HG03457 (cell line): ENCODE results near the gene C1R.
"Not testable (repeated sequence)": the region's sequence is repeated elsewhere in the genome, so short reads cannot be mapped to it uniquely, and the experiment has no call there.

Experiments used
- ATAC-seq: cut with Tn5 transposase; IDR thresholded peaks from one replicate; pipeline ENCODE4 v1.9.1; 2021; ENCODE audit warnings: moderate number of reproducible peaks; ENCODE audit not compliant: unreplicated experiment

Gene C1R

DNA sequence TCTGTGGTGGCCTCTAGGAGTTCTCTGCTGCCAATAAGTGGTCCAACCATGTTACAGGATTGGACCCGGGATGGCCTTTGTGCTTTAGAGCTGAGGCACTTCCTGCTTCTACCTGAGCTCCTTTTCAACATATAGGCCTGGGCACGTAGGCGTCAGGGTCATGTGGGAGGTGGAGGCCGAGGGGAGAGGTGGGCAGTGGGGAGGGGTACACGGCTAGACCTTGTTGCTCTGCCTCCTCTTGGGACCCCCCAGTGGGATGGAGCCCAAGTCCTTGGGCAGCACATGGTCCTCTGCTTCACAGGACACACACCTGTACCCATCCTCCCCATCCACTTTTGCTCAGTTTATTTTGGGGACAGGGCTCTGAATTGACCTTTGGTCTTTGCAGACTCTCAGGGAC, 29.1 kb upstream of the C1R start:
- ATAC-seq, result no peak

DNA sequence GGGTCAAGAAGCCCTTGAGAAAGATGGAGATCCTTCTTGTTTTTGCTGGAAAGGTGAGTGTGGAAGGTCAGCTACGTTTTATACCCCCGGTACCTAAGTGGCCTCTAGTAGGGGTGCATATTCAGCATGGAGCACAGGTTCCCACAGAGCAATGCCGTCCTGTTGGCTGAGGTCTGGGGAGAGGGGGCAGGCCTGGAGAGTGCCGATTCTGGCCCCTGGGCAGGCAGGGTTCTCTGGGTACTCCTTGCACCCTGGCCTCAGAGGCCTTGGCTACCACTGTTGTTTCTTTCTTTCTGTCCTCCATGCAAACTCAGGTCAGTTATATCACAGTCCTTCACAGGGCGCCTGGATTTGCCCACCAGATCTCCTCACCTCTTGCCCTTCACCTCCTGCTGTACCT, 27.9 kb upstream of the C1R start:
- no peak for ATAC-seq

DNA sequence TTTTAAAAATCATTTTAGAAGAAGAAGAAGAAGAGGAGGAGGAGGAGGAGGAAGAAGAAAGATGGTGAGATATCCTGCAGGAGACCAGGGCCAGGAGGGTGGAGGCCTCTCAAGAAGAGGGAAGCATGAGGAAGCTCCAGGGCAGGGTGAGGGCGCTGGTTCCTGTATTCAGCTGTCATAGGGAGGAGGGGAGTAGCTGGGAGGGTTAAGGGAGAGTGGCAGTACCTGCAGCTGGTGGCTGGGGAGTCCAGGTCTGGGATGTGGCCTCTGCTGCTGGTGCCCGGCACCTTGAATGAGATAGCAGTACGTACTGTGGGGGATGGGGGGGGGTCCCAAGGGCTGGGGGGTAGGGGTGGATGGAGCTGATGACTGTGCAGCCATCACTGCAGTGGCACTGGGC, 26.6 kb upstream of the C1R start:
- ATAC-seq, result no peak

DNA sequence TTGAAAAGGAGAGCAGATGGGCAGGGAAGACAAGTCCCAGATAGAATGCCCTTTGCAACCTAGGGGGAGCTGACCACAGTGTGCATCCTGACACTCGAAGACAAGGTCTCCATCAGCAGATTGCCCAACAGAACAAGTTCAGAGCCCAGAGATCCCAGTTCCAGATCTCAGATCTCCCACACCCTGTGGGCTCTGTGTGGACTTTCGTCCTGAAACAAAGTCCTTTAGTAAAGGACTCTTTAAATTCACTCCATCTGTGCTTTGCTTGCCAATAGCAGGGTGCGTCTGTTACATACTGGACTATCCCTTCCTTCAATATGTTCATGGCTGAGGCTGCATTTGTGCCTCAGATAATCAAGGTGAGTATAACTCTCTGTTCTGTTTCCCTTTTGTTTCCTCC, 25.4 kb upstream of the C1R start:
- no peak for ATAC-seq

DNA sequence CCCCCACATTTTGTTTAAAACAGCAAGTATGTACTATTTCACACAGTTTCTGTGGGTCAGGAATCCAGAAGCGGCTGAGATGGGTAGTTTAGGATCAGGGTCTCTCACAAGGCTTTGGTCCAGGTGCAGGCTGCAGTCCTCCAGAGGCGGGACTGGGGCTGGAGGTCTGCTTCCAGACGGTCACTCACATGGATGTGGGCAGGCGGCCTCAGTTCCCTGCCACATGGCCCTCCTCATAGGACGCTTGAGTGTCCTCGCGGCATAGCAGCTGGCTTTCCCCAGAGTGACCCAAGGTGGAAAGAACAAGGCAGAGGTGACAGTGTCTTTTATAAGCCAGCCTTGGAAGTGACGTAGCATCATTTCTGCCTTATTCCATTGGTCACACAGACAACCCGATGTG, 24.7 kb upstream of the C1R start:
- no peak for ATAC-seq

DNA sequence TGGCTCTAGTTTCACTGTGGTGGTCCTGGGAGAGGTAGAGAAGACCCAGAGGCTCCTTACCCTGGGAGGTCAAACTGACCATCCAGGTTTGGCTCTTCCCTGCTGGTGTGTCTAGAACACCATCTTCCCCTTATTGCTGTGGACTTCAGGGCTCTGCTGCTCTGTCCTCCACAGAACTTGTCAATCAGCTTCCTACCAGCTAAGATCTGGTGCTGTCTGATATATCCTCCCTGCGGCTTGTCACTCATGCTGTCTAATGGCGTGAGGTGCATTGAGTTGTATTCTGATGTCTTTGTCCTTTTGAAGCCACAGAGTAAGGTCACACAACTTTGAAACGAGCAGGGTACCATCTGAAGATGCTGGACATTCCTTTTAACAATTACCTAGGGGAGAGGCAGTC, 24.0 kb upstream of the C1R start:
- ATAC-seq, result no peak

DNA sequence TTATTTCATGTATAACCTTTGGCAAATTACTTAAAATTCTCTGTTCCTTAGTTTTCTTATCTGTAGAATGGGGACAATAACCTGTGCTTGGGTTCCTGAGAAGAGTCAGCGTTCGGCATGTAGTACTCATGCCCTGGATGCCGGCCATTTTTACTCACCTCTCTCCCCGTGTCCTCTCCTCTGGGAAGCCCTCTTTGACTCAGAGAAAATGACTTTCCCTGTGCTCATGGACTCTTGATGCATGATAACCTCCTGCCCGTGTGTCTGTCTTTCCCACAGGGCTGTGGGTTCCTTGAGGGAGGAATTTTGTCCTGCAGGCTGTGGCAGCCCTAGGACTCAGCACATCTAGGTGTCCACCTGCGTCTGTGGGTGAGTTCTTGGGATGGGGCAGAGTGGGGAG, 22.6 kb upstream of the C1R start:
- ATAC-seq, result no peak

DNA sequence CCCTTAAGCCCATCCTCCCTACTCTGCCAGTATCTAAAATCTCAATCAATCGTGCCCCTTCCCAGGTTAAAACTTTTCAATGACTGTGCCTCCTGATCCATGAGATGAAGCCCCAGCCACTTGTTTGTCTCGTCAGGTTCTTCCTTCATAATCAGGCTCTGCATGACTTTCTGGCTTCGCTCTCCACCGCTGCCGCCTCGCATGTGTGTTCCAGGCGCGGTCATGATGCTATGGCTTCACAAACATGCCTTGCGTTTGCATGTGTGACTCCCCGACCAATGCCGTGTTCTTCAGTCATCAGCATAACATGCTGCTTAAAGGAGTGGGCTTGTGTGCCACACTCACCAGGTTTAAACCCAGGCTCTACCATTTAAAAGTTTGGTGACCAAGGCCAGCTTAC, 21.8 kb upstream of the C1R start:
- no peak for ATAC-seq

DNA sequence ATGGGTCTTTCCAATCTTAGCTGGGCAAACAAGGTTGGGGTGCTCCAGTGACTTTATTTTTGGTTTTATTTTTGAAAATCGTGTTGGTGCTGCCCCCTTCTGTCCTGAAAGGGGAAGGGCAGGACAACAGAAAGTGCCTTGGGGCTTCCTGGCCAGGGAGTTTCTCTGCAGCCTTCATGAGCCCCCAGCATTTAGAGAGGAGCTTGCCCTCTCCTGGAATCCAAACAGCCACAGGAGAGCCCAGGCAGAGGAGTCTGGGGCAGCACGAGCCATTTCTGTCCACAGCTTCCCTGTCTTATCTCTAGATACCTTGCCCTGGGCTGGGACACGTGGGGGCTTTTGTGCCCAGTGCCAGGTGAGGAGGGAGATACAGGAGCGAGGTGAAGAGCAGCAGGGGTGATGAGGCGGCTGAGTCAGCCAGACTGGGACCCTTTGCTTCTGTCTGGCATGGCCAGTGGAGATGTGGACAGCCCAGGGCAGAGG, 21.2 kb upstream of the C1R start:
- no peak for ATAC-seq

DNA sequence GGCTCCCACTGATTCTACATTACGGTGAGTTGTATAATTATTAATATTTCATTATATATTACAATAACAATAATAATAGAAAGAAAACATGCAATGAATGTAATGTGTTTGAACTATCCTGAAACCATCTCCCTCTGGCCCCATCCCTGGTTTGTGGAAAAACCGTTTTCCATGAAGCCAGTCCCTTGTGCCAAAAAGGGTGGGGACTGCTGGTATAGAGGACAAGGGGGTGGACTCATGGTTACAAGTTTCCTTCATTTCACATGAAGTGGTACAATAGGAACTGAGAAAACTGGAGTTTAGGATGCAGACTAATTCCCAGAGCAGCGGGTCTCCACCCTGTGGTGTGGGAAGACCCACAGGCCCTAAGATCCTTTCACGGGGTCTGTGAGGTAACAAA, 19.8 kb upstream of the C1R start:
- ATAC-seq, result no peak

DNA sequence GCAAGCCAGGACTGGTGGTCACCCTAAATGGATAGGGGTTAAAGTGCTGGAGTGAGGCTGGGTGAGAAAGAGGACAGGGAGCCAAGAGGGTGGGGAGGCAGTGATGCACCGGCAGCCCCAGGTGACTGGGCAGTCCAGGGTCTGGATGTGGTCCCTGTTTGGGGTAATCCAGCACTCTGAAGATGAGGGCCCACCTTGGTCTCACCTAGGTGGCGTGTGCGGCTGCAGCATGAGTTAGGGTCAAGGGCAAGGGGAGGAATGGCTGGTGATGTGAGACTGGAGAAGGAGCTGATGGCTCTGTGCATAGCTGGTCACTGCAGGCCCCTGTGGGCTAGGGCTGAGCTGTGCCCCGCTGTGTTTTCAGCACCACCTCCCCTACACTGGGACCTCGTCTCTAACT, 18.4 kb upstream of the C1R start:
- ATAC-seq, result no peak

DNA sequence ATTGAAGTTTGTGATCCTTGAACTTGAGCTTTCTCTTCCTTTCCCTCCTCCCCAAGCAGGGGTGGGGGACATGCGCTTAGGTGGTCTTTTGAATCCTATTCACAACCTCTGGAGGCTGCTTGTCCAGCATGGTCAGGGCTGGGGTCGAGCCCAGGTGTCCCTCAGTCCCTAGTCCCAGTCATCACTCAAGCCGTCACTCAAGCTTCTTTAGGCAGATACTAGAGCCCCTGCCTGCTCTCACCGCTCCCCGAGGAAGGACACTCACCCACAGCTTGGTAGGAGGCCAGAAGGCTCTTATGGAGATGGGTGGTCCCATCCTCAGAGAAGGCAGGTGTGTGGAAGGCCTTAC, 17.3 kb upstream of the C1R start:
- no peak for ATAC-seq

DNA sequence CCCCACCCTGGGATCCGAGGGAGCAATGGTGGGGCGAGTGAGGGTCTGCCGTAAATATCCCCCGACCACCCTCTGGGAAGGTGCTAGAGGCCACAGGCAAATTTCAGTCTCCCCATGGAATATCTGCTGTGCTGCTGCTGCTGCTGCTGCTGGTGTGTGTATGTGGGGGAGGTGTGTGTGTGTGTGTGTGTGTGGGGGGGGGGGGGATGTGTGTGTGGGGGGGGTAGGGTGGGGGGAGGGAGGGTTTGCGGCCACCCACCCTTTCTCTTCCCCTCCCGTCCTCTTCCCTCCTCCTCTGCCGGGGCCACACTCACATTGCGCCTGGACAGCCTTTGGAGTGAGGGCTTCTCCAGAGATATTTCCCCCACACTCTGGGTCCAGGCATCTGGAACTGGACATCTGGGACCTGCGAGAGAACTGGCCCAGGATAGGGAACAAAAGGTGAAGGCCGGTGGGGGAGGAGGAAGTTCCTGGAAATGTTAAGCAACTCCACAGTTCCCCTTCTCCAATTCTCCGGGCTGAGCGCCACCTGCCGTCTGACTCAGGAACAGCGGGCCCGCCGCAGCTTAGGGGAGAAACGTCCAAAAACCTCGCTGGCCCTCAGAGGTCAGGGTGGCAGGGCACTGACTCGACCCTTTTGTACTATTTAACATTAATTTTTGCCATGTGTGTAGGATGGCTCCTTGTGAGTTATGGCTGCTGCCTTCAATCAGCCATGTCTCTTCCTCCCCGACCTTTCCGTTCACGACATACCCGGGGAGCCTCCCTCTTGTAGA, 16.7 kb upstream of the C1R start, which contains the start of gene C1RL:
C1RL (minus strand) TSS at position 419 of the 776 bp plus-strand sequence; CDS start at position 385, 34 bp downstream.
- ATAC-seq, result no peak

DNA sequence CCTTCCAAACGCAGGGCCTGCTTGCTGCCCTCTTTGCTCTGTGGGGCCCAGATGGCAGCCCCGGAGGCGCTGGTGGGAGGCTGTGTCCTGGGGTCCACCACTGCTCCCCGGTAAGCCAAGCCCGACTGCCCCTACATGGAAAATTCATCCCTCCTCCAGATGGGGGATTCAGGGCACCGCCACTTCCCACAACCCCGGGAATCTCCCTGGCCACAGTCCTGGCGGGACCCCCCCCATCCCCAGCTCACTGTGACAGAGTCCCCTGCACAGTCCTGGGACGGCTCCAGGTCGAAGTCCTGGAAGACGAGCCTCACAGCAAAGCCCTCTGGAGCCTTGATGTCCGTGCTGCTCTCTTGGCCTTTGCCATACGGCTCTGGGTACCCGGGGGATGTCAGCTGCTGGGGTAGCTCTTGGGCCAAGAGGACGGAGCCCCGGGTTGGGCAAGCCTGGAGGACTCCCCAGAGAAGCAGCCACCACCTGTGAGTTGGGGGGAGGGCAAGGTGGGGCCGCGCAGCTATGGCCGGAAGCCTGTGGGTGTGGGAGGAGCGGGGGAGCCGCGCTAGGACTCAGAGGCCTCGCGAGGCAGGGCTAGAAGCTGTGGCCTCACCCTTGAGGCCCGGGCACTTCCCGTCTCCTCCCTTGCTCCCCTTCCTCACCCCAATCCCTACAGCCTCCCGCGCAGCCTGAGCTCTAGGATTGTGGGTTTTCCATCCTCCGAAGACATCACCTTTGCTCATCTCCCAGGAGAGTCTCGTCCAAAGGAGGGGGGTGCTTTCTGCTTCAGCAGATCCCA, 16.0 kb upstream of the C1R start:
- ATAC-seq, result peak; percentile 65

DNA sequence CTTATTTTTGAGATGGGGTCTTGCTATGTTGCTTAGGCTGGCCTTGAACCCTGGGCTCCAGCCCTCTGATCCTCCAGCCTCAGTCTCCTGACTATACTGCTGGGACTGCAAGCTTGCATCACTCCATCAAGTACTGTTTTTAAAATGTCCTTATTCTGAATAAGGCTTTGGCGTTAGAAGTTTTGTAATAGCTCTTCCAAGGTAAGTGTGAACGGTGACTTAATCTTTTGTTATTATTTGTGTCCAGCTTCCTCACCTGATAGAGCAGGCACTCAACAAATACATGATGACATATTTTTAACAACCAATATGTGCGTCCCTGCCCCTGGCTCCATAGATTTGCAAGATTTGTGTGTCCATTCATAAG, 15.4 kb upstream of the C1R start:
- ATAC-seq, result no peak

DNA sequence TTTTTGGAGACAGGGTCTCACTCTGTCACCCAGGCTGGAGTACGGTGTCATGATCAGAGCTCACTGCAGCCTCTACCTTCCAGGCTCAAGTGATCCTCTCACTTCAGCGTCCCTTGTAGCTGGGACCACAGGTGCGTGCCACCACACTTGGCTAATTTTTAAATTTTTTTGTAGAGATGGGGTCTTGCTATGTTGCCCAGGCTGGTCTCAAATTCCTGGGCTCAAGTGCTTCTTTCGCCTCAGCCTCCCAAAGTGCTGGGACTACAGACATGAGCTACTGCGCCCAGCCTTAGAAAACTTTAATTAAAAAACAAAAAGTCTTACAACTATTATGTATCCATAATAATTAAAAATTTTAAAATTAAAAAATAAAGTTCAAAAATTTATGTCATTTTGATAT, 14.9 kb upstream of the C1R start:
- not testable (repeated sequence) for ATAC-seq

DNA sequence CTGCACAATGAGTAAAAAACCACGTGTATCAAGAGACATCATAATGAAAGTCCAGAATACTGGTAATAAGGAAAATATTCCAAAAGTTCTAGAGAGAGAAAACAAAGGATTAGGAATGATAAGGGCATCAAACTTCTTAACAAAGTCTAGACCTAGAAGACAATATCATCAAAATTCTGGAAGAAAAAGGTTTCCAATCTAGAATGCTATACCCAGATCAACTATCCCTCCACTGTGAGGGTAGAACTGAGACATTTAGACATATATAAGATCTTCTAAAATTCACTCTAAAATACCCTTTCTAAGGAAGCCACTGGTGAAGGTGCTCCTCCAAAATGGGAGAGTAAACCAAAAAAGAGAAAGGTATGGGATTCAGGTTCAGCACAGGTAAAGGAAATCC, 13.8 kb upstream of the C1R start:
- ATAC-seq, result no peak

DNA sequence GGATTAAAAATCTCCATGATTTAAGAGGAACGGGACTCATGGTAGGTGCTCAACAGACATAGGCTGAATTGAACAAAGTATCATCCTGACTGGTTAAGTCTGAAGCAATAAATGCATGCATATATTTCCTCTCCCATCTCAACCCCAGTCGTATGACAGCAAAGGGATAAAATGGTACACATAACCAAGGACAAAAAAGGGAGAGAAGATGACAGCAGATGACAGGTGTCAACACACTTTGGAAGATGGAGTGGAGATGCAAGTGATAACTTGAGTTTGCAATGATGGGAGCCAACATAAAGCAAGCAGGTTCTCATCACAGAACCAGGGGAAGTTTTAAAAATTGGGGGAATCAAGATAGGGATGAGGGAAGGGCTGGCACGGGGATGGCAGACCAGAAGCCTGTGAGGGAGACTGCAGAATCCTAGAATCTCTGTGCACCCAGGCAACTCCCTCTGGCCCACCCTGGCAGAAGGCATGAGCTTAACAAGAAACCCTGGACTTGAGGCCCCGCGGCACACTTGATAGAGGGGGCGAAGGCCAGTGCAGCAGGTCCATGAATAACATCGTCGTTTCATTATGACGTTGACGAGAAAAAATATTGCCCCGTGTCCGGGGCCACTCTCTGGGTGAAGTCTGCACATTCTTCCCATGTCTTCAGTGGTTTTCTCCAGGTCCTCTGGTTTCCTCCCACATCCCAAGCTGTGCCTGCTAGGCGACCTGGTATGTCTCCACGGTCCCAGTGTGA, 11.8 kb upstream of the C1R start:
- no peak for ATAC-seq

DNA sequence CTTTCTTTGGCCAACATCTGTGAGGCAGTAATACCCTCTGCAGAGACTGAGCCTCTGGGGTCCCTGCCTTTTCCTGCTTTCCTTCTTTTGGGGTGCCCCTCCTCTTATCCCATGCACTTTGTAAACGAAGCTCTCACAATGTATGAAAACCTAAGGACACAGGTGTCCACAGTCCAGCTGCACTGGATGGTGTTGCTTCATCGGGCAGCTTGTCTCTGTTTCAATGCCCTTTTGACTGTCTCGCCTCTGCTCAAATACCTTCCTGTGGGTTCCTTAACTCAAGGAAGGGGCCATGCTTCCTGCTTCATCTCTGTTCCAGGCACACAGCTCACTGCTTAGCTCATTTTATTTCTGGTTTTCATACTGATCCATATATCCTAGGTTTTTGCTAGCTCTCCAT, 10.3 kb upstream of the C1R start:
- ATAC-seq, result no peak

DNA sequence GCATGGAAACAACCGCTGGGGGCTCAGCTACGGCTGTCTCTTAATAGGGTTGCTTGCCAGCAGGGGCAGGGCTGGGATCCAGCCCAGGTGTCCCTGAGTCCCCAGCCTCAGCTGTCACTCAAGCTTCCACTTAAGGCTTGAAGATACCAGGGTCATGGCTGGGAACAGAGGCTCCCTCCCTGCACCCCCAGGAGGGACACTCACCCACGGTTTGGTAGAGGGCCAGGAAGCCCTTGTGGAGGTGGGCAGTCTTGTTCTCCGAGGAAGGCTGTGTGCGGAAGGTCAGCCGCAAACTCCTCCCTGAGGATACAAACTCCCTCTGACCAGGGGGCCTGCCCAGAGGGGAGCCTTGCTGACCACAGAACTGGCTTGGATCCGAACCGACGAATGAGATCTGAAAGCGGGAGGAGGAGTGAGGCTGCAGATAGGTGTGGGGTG, 9.5 kb upstream of the C1R start:
- no peak for ATAC-seq

DNA sequence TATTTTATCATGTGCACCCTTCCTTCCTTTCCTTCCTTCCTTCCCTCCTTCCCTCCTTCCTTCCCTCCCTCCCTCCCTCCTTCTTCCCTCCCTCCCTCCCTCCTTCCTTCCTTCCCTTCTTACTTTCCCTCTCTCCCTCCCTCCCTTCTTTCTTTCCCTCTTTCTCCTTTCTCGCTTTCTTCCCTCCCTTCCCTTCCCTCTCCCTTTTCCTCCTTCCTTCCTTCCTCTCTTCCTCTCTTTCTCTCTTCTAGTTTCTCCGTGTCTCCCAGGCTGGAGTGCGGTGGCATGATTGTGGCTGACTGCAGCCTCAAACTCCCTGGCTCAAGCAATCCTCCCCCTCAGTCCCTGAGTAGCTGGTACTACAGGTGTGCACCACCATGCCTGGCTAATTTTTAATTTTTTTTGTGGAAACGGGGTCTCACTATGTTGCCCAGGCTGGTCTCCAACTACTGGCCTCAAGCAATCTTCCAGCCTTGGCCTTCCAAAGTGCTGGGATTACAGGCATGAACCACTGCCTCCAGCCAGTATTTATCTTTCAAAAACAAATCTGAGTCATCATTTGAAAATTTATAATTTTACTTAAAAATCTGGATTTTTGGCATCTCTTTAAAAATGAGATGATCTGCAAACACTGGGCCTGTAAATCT, 8.9 kb upstream of the C1R start:
- ATAC-seq, result no peak
